Caki2 (cell line): ENCODE measurements around the gene KRTAP2-3. TPM values are rescaled to one million over a fixed set of nuclear protein-coding genes. Genes with fewer than 3 reads are reported as not detected.
A peak's percentile ranks its signal among the peaks of the same experiment; 100 is the strongest.
"Not testable (repeated sequence)": the region's sequence is repeated elsewhere in the genome, so short reads cannot be mapped to it uniquely, and the experiment has no call there.

Experiments used
- DNase-seq: peaks from one replicate; pipeline ENCODE4 v3.0.0-alpha.2; 2015; ENCODE audit warnings: low read depth
- in situ Hi-C: cut with HindIII; loops from 2 replicates; pipeline ENCODE4 v1.10.0; 2016; ENCODE audit warnings: low sequenced_read_pairs, low pct_unique_long_range_greater_than_20kb, mixed read lengths
- total RNA-seq: library from RNA; depleted of rRNA; stranded (reverse); fragments of >200 nt; shearing (Covaris generic); gene quantifications from 2 replicates; pipeline ENCODE4 v1.2.3, GENCODE V29; 2014; ENCODE audit warnings: low replicate concordance

KRTAP2-3 gene
- total RNA-seq, 1 experiment from 2014 or later, result not detected

- in situ Hi-C loops, DNase-seq: not testable (repeated sequence)
Observed at GRCh38 chr17:41046735-41047465, 13.0 kb downstream of the KRTAP2-3 start, which contains the start of gene KRTAP2-1. Gene KRTAP2-1, minus strand, starts transcription at chr17:41047316. Its CDS starts 49 bp downstream, at chr17:41047267.

- in situ Hi-C loops, result no loop called here
- DNase-seq, result no peak
Observed at GRCh38 chr17:41042953-41043352, 17.0 kb downstream of the KRTAP2-3 start.

GRCh38 chr17:41040783-41041571 lies 18.9 kb downstream of the KRTAP2-3 start, which contains the start of gene KRTAP1-1:
Gene KRTAP1-1, minus strand, starts transcription at chr17:41041450. Its CDS starts 53 bp downstream, at chr17:41041397.
- in situ Hi-C loops, DNase-seq: not testable (repeated sequence)

- DNase-seq, result no peak
- in situ Hi-C loops, result no loop called here
Observed at GRCh38 chr17:41037853-41038350, 22.0 kb downstream of the KRTAP2-3 start.

GRCh38 chr17:41034346-41034935 lies 25.5 kb downstream of the KRTAP2-3 start, which contains the start of gene KRTAP1-3:
Gene KRTAP1-3, minus strand, starts transcription at chr17:41034874. Its CDS starts 53 bp downstream, at chr17:41034821.
- DNase-seq, in situ Hi-C loops: not testable (repeated sequence)

- in situ Hi-C loops, result no loop called here
- DNase-seq, result no peak
Observed at GRCh38 chr17:41029633-41030245, 30.2 kb downstream of the KRTAP2-3 start, which contains the start of gene KRTAP1-4. Gene KRTAP1-4, minus strand, starts transcription at chr17:41030195. Its CDS starts 117 bp downstream, at chr17:41030078.

- in situ Hi-C loops, result no loop called here
- DNase-seq, result no peak
Observed at GRCh38 chr17:41026715-41027471, 33.0 kb downstream of the KRTAP2-3 start, which contains the start of gene KRTAP1-5. Gene KRTAP1-5, minus strand, starts transcription at chr17:41027208. Its CDS starts 53 bp downstream, at chr17:41027155.

- no peak for DNase-seq
- in situ Hi-C loops, result no loop called here
Observed at GRCh38 chr17:41024697-41025096, 35.2 kb downstream of the KRTAP2-3 start.

- DNase-seq, result peak; percentile 61
- in situ Hi-C loops, result no loop called here
Observed at GRCh38 chr17:41020336-41020735, 39.6 kb downstream of the KRTAP2-3 start.

- DNase-seq, result no peak
- in situ Hi-C loops, result no loop called here
Observed at GRCh38 chr17:41019415-41019814, 40.5 kb downstream of the KRTAP2-3 start.

- DNase-seq, result no peak
- in situ Hi-C loops, result no loop called here
Observed at GRCh38 chr17:41018541-41018940, 41.4 kb downstream of the KRTAP2-3 start.

- DNase-seq, result no peak
- in situ Hi-C loops, result no loop called here
Observed at GRCh38 chr17:41016578-41017215, 43.2 kb downstream of the KRTAP2-3 start.

GRCh38 chr17:41015454-41015853 lies 44.5 kb downstream of the KRTAP2-3 start:
- peak; percentile 47 for DNase-seq
- in situ Hi-C loops, result no loop called here

- no peak for DNase-seq
- in situ Hi-C loops, result no loop called here
Observed at GRCh38 chr17:41013606-41014005, 46.3 kb downstream of the KRTAP2-3 start.

GRCh38 chr17:41013181-41013580 lies 46.7 kb downstream of the KRTAP2-3 start:
- DNase-seq, result no peak
- in situ Hi-C loops, result no loop called here

- in situ Hi-C loops, result no loop called here
- no peak for DNase-seq
Observed at GRCh38 chr17:41012326-41013120, 47.4 kb downstream of the KRTAP2-3 start.
